ENCODE results near the gene C14orf39.

Gene C14orf39, protein sequence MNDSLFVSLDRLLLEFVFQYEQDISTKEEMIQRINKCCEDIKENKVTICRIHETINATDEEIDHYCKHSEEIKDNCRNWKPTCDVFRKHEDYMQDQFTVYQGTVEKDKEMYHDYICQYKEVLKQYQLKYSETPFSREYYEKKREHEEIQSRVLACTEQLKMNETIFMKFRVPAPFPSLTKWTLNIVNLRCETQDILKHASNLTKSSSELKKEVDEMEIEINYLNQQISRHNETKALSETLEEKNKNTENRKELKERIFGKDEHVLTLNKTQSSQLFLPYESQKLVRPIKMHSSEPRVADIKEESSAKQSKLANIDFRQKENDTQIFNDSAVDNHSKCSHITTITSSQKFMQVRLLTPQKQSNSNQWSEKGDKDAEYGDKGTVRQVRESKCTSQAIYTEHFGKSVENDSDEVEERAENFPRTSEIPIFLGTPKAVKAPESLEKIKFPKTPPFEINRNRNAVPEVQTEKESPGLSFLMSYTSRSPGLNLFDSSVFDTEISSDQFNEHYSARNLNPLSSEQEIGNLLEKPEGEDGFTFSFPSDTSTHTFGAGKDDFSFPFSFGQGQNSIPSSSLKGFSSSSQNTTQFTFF

DNA sequence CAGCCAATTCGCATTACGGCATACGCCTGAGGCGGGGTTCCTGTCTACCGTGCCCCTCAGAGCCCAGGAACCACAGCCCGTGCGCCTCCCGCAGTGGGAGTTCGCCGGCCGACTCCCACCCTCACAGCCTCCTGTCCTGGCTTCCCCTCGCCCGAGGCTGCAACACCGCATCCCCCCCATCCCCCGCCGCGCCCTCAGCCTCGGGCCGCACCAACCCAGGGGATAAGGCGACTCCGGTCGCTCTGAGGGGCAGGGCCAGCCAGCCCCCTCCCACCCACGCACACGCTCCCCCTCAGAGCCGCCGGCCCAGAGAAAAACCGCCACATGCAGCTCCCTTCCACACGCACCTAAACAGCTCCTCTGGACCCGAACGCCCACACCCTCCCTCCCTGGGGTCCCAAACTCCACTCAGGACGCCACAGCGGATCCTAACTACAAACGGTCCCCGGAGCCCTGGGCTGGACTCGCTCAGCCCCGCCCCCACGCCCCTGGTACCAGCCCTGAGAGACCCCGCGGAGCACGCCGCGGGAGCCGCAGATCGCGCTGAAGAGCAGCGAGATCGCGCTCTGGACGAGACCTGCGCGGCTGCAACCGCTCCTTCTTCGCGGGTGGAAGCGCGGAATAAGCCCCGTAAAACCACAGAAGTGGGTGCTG is at the start of gene C14orf39:
Gene C14orf39 (minus strand): TSS at position 466 of the 654 bp plus-strand sequence. CDS start 985 bp downstream, outside the sequence.
- TF ChIP-seq CTCF (conservative IDR thresholded peaks at IDR 0.05), result no peak
- peak within 1 kb of the TSS; percentile 37; the same call in 1 of the 2 replicates for H3K27ac ChIP-seq

DNA sequence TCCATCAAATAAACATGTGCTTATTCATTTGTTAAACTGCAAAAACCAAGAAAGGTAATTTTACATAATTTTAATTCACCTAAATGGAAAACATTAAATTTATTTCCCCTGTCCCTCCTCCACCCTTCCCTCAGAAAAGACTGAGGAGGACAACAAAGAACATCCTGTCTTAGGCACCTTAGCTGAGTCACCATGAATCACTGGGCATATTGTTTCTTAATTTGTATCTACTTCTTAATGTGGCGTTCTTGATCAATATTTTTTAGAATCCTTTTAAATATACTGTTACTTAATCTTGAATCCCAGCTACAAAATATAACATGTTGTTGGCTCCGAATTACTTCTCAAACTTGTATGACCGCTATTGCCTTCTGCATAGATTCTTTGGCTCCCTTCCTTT is 46.6 kb upstream of the C14orf39 start:
- no peak for TF ChIP-seq CTCF (conservative IDR thresholded peaks at IDR 0.05)
- no peak overlapping the region for H3K27ac ChIP-seq

DNA sequence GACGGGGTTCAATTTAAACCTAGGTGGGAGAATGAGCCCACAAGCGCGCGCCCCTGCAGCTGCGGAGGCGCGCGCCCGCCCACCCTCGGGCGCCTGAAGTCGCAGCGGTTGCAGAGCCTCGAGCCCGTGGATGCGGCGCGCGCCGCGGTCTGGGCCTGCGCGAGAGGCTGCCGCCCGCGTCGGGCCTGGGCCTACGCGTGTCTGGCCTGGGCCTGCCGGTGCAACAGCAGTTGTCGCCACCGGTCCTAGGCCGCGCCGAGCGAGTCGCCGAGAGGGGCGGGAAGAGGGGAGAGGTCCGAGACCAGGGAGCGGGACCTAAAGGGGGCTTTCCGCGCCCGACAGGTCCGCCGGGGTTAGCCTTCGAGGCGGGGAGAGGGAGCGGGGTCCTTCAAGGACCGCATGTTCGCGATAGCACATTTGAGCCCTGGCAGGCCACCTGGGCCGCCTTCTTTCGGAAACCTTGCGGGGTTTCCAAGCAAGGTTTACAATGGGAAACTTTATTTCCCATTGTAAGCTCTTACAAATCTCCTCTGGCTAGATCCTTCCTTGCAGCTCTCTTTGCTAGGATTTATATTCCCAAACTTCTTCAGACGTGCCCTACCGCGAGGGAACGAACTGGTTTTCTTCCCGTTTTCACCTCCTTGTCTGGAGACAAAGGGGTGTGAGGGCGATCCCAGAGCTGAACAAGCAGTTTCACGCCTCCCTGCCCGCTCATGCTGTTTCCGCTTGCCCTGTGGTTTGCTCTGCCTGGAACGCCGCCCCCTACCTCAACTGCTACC is 29.8 kb upstream of the C14orf39 start:
- H3K27ac ChIP-seq, result no peak overlapping the region
- no peak for TF ChIP-seq CTCF (conservative IDR thresholded peaks at IDR 0.05)

DNA sequence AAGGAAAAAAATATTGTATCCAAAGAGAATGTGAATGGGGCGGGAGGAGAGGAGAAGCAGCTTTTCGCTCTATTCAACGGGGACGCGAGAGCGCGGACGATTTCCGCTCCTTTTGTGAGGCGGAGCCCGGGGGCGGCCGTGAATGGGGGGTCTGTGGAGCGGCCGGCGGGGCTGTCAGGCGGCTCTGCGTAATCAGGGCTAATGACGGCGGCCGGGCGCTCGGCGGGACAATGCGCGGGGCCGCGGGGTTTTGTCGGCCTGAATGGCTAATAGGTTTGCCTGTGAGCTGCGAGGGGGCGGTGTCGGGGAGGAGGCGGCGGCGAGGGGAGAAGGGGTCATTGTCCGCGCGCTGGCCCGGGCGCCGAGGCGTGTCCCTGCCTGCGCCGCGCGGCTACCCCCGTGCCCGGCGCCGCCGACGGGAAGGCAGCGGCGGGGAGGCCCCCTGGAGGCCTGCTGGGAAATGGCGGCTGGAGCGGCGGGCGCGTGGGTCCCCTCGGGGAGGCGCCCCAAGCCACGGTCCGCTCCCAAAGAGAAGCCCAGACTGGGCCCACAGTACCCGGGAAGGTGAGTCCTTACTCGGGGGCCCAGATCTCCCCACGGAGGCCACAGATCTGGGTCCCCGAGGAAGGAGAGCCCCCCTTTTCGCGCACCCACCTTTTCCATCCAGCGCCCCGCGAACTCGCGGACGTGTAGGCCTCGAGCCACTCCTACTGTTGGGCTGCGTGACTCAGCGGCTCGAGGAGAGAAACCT is 29.1 kb upstream of the C14orf39 start:
- TF ChIP-seq CTCF (conservative IDR thresholded peaks at IDR 0.05), result peak; percentile 67
- peak overlapping the region; percentile 51; the same call in 1 of the 2 replicates for H3K27ac ChIP-seq

- no peak for TF ChIP-seq CTCF (conservative IDR thresholded peaks at IDR 0.05)
- H3K27ac ChIP-seq, result peak overlapping the region; percentile 51; the same call in 1 of the 2 replicates
Measured at GRCh38 chr14:60514378-60514740, 28.5 kb upstream of the C14orf39 start.

DNA sequence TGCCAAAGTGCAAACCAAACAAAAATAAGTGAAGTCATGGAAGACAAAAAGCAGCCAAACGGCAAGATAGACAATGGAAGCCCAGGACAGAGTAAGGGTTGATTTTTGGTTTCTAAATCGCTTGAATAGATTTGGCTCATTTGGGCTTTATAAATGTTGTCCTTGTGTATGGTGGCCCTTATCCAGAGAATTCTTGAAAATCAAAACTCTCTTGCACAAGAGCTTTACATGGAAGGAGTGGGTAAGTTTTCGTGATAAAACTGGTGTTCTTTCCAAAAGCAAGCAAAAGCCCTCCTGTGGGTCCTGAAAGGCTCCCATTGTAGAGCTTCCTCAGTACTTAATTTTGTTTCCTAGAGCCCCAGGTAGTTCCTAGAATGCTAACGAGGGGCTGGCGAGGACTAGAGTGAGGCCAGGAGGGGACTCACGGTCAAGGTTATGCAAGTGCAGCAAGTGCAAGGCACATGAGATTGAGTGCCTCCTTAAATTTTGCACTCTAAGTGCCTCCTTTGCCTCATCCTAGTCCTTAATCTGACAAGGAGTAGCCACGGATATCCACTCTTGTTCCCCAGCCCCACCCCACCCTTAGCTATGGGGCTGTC is 27.2 kb upstream of the C14orf39 start:
- TF ChIP-seq CTCF (conservative IDR thresholded peaks at IDR 0.05), result no peak
- H3K27ac ChIP-seq, result no peak overlapping the region

All from VCaP (cell line).